Progenitor cell of endocrine pancreas (in vitro differentiated cells): Measurements from ENCODE around the gene MLPH. TPM values are rescaled to one million over a fixed set of nuclear protein-coding genes. Genes with fewer than 3 reads are reported as not detected.

ENCODE experiments used
- DNase-seq: peaks from one replicate; pipeline ENCODE4 v3.0.0; 2021; ENCODE audit warnings: low spot score; ENCODE audit not compliant: unreplicated experiment
- H3K27ac Mint-ChIP-seq: 2 replicates; pipeline ENCODE4 v1.8.0; 2021; ENCODE audit warnings: mild to moderate bottlenecking, moderate library complexity, mixed read lengths
- H3K27me3 Mint-ChIP-seq: 2 replicates; pipeline ENCODE4 v1.8.0; 2021; ENCODE audit warnings: mixed read lengths
- H3K36me3 Mint-ChIP-seq: 2 replicates; pipeline ENCODE4 v1.8.0; 2022; ENCODE audit warnings: mixed read lengths; ENCODE audit not compliant: insufficient read depth
- H3K4me1 Mint-ChIP-seq: 2 replicates; pipeline ENCODE4 v1.8.0; 2021; ENCODE audit warnings: low read depth, mixed read lengths
- H3K4me3 Mint-ChIP-seq: 2 replicates; pipeline ENCODE4 v1.8.0; 2021; ENCODE audit warnings: low read depth, mild to moderate bottlenecking, moderate library complexity, mixed read lengths
- H3K9me3 Mint-ChIP-seq: 2 replicates; pipeline ENCODE4 v1.8.0; 2021; ENCODE audit warnings: low read depth, mixed read lengths
- total RNA-seq: library from RNA; stranded (reverse); gene quantifications from 2 replicates; pipeline ENCODE4 v1.2.1, GENCODE V29; 2021
- TF ChIP-seq, protein P1 (sequence below): fragments of 200-600 bp; sonication (generic); IDR thresholded peaks from one replicate; pipeline ENCODE4 v1.5.0; 2021; ENCODE audit warnings: antibody characterized with exemption, mild to moderate bottlenecking; ENCODE audit not compliant: unreplicated experiment

The MLPH gene
- total RNA-seq, 1 donor from 2014 or later = 1.2 TPM

DNA sequence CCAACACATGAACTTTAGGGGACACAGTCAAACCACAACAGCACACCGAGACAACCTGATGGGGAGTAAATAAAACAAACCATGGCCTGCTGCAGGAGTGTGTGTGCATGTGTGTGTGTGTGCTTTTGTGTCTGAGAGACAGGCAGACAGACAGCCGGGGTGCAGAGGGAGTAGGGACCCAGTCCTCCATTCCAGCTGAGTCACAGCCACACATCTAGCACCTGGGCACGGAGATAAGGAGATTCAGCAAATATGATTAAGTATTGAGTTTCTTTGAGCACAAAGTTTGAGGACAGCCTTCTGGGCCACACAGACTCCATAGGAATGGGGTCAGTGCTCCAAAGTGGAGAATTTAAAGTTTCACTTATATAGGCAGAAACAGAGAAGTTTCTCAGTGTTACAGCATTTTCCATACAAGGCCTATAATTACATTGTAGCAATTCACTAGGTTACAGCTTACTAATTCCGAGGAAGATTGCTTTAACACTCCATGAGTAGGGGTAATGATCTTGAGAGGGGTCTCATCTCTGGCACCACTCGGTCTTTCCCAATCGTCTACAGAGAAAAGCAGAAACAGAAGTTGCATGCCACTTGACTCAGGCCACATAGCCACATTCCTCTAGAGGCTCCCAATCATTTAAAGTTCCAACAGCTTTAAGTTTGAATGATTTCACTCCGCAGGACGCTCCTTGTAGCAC lies 48.5 kb downstream of the MLPH start:
- H3K4me1 Mint-ChIP-seq = peaks cover 4% of the 10 kb centered on the region
- TF ChIP-seq, protein P1, sequence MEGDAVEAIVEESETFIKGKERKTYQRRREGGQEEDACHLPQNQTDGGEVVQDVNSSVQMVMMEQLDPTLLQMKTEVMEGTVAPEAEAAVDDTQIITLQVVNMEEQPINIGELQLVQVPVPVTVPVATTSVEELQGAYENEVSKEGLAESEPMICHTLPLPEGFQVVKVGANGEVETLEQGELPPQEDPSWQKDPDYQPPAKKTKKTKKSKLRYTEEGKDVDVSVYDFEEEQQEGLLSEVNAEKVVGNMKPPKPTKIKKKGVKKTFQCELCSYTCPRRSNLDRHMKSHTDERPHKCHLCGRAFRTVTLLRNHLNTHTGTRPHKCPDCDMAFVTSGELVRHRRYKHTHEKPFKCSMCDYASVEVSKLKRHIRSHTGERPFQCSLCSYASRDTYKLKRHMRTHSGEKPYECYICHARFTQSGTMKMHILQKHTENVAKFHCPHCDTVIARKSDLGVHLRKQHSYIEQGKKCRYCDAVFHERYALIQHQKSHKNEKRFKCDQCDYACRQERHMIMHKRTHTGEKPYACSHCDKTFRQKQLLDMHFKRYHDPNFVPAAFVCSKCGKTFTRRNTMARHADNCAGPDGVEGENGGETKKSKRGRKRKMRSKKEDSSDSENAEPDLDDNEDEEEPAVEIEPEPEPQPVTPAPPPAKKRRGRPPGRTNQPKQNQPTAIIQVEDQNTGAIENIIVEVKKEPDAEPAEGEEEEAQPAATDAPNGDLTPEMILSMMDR = no peak
- H3K27ac Mint-ChIP-seq = peak overlapping the region; percentile 37
- no peaks in the 10 kb centered on the region for H3K9me3 Mint-ChIP-seq
- no peak overlapping the region for H3K4me3 Mint-ChIP-seq
- no peak for DNase-seq
- no peaks in the 10 kb centered on the region for H3K36me3 Mint-ChIP-seq
- H3K27me3 Mint-ChIP-seq = peaks cover 9% of the 10 kb centered on the region

DNA sequence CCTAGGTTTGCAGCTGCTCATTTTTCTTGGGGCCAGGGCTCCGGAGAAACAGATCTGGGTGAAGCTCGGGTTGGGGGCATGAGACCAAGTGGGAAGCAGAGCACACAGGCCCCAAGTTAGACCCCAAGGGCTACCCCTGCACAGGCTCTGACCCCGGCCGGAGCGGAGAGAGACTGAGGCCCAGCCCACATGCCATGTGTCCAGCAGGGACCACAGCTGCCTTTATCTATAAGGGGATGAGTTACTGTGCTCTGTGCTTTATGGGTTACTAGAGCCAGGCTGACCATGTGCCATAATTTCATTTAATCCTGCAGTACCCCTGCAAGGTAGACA lies 49.0 kb downstream of the MLPH start:
- DNase-seq = no peak
- H3K4me3 Mint-ChIP-seq = no peak overlapping the region
- peaks cover 9% of the 10 kb centered on the region for H3K27me3 Mint-ChIP-seq
- TF ChIP-seq, protein P1 = no peak
- no peak overlapping the region for H3K27ac Mint-ChIP-seq
- H3K9me3 Mint-ChIP-seq = no peaks in the 10 kb centered on the region
- H3K36me3 Mint-ChIP-seq = no peaks in the 10 kb centered on the region
- peaks cover 5% of the 10 kb centered on the region for H3K4me1 Mint-ChIP-seq

DNA sequence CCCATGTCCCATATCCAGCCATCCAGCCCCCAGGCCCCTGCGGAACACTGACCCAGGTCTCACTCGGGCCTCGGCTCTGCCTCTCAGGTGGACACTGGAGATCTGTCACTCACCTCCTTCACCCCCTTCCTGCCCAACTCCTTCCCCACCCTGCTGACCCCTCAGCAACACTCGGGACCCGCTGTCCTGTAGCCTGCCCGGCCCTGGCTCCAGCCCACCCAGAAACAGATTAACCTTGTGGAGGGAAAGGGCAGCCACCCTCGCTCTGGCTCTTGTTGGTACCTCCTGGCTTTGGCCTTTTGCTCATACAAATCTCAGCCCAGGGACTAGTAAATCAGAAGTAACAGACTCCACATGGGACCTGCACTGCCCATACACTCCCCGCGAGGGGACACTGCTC lies 49.6 kb downstream of the MLPH start:
- H3K4me3 Mint-ChIP-seq = no peak overlapping the region
- TF ChIP-seq, protein P1 = no peak
- H3K9me3 Mint-ChIP-seq = no peaks in the 10 kb centered on the region
- H3K27ac Mint-ChIP-seq = no peak overlapping the region
- H3K27me3 Mint-ChIP-seq = peaks cover 9% of the 10 kb centered on the region
- H3K4me1 Mint-ChIP-seq = peaks cover 9% of the 10 kb centered on the region
- H3K36me3 Mint-ChIP-seq = no peaks in the 10 kb centered on the region
- no peak for DNase-seq

DNA sequence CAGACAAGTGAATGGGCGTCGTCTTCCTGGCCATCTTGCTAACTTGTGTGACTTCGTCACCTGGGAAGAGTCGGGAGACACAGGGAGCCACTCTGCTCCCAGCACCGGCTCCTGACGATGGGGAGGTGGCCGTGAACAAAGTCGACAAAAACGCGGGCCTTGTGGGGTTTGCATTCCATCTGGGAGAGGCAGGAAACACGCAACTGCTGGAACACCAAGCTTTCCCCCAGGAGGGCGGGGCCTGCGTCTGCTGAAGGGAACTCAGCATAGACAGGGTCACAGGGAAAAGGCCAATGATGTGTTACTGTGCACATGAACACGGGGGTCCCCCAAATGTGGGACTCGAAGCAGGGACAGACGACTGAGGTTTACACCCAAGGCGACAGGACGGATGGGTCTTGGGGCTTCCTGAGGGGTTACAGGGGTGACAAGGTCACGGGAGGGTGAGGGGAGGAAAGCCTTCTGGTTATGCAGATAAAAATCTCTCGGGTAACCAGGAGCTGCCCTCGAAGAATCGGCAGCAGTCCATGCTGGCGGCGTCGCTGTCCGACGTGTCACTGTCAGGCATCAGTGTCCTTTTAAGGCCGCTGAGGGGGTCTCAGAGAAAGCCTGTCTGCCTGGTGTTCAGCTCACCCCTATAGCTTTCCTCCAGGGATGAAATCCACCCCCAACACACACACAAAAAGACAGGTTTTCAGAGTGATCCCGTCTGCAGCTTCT lies 51.1 kb downstream of the MLPH start:
- TF ChIP-seq, protein P1 = no peak
- peaks cover 7% of the 10 kb centered on the region for H3K27me3 Mint-ChIP-seq
- no peaks in the 10 kb centered on the region for H3K36me3 Mint-ChIP-seq
- no peaks in the 10 kb centered on the region for H3K9me3 Mint-ChIP-seq
- no peak overlapping the region for H3K4me3 Mint-ChIP-seq
- peaks cover 10% of the 10 kb centered on the region for H3K4me1 Mint-ChIP-seq
- no peak for DNase-seq
- H3K27ac Mint-ChIP-seq = peak overlapping the region; percentile 29

DNA sequence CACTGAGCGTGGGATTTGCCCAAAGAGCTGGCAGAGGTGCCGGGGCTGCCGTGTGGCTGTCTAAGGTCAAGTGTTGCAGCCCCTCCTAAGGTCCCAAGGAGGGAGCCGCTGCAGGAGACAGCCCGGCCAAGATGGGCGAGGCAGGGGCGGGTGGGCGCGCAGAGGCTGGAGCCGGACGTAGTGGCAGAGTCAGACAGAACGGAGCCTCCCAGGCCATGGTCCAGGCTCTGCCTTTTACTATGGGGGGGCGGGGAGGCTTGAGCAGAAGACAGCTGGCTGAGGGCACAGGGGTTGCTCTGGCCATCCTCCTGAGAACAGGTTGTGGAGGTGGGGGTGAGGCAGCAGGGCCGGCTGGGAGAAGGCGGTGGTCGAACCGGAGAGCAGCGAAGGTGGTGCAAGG lies 51.9 kb downstream of the MLPH start:
- H3K4me1 Mint-ChIP-seq = peaks cover 10% of the 10 kb centered on the region
- H3K36me3 Mint-ChIP-seq = no peaks in the 10 kb centered on the region
- H3K4me3 Mint-ChIP-seq = no peak overlapping the region
- no peaks in the 10 kb centered on the region for H3K9me3 Mint-ChIP-seq
- TF ChIP-seq, protein P1 = no peak
- peaks cover 7% of the 10 kb centered on the region for H3K27me3 Mint-ChIP-seq
- no peak overlapping the region for H3K27ac Mint-ChIP-seq
- no peak for DNase-seq
